HepG2 (cell line): ENCODE measurements around the gene WWTR1. TPM values are rescaled to one million over a fixed set of nuclear protein-coding genes. Genes with fewer than 3 reads are reported as not detected.
A peak's percentile ranks its signal among the peaks of the same experiment; 100 is the strongest.

Source experiments
- HNRNPH1 ChIP-seq: fragments of 200-400 bp; formaldehyde crosslinking; optimal IDR thresholded peaks from 2 replicates; pipeline ENCODE3; 2017; ENCODE audit warnings: mild to moderate bottlenecking, low read depth, low read length
- NR2C2 ChIP-seq: sonication (generic); formaldehyde crosslinking; IDR thresholded peaks from 2 replicates; pipeline ENCODE4 v1.4.0; 2020; ENCODE audit warnings: missing genetic modification reagents, mild to moderate bottlenecking, moderate library complexity, borderline replicate concordance
- TBX3 ChIP-seq: fragments of 450-650 bp; IDR thresholded peaks from 2 replicates; pipeline ENCODE4 v1.6.1; 2017; ENCODE audit warnings: antibody characterized with exemption, mild to moderate bottlenecking, inconsistent platforms, borderline replicate concordance
- XRCC5 ChIP-seq: fragments of 200-400 bp; formaldehyde crosslinking; optimal IDR thresholded peaks from 2 replicates; pipeline ENCODE3; 2017; ENCODE audit warnings: mild to moderate bottlenecking, low read length
- ZNF441 ChIP-seq: sonication (generic); formaldehyde crosslinking; IDR thresholded peaks from 2 replicates; pipeline ENCODE4 v1.7.0; 2021; ENCODE audit warnings: missing genetic modification reagents, borderline replicate concordance
- ZNF564 ChIP-seq: sonication (generic); formaldehyde crosslinking; IDR thresholded peaks from 2 replicates; pipeline ENCODE4 v1.8.1; 2023; ENCODE audit warnings: mild to moderate bottlenecking, missing genetic modification reagents
- ZNF660 ChIP-seq: sonication (generic); formaldehyde crosslinking; IDR thresholded peaks from 2 replicates; pipeline ENCODE4 v1.5.1; 2020; ENCODE audit warnings: mild to moderate bottlenecking, low read depth, missing genetic modification reagents, borderline replicate concordance
- polyA plus RNA-seq, 8 experiments: library from polyadenylated mRNA; depleted of rRNA in 3 of 8; stranded (reverse) in 7 of 8; unstranded in 1 of 8; fragments of >200 nt; fragmentation: Illumina TruSeq in 4 of 8; extraction: Trizol in 4 of 8; gene quantifications; 2 replicates each; pipeline versions ENCODE4 v1.2.1 to v1.2.3, GENCODE V29; 2011 to 2016; ENCODE audit warnings: low read depth in 4 of 8, missing spikeins in 1 of 8, mixed read lengths in 1 of 8; ENCODE audit not compliant: insufficient read depth in 1 of 8
- total RNA-seq, 5 experiments: library from RNA; depleted of rRNA; stranded (reverse); fragments of >200 nt; fragmentation: Illumina TruSeq; extraction: Trizol; gene quantifications; 2 replicates each; pipeline ENCODE4 v1.2.3, GENCODE V29; 2016; ENCODE audit warnings: low read depth in 1 of 5
- TF ChIP-seq, protein P1 (sequence below): sonication (generic); formaldehyde crosslinking; IDR thresholded peaks from 2 replicates; pipeline ENCODE4 v1.9.0; 2021; ENCODE audit warnings: mild to moderate bottlenecking, missing genetic modification reagents
- TF ChIP-seq, protein P2 (sequence below): sonication (generic); formaldehyde crosslinking; IDR thresholded peaks from 2 replicates; pipeline ENCODE4 v1.4.0; 2020; ENCODE audit warnings: missing genetic modification reagents, borderline replicate concordance
- TF ChIP-seq, protein P3 (sequence below): IDR thresholded peaks from 2 replicates; pipeline ENCODE4 v1.6.1; 2016; ENCODE audit warnings: missing compliant biosample characterization, missing genetic modification reagents, borderline replicate concordance
- TF ChIP-seq, protein P4 (sequence below): IDR thresholded peaks from 2 replicates; pipeline ENCODE4 v1.6.1; 2012; ENCODE audit warnings: low read length, improper control_type of control experiment
- TF ChIP-seq, protein P5 (sequence below): sonication (generic); formaldehyde crosslinking; IDR thresholded peaks from 2 replicates; pipeline ENCODE4 v1.8.0; 2022; ENCODE audit warnings: missing genetic modification reagents, low read depth, mild to moderate bottlenecking, borderline replicate concordance

Gene WWTR1
- total and polyA plus RNA-seq, 2 of the 13 experiments (the other 11 are each of a cell fraction or from before 2014, with no cell fraction given) = 19.7 to 139 TPM

- TF ChIP-seq, protein P1, sequence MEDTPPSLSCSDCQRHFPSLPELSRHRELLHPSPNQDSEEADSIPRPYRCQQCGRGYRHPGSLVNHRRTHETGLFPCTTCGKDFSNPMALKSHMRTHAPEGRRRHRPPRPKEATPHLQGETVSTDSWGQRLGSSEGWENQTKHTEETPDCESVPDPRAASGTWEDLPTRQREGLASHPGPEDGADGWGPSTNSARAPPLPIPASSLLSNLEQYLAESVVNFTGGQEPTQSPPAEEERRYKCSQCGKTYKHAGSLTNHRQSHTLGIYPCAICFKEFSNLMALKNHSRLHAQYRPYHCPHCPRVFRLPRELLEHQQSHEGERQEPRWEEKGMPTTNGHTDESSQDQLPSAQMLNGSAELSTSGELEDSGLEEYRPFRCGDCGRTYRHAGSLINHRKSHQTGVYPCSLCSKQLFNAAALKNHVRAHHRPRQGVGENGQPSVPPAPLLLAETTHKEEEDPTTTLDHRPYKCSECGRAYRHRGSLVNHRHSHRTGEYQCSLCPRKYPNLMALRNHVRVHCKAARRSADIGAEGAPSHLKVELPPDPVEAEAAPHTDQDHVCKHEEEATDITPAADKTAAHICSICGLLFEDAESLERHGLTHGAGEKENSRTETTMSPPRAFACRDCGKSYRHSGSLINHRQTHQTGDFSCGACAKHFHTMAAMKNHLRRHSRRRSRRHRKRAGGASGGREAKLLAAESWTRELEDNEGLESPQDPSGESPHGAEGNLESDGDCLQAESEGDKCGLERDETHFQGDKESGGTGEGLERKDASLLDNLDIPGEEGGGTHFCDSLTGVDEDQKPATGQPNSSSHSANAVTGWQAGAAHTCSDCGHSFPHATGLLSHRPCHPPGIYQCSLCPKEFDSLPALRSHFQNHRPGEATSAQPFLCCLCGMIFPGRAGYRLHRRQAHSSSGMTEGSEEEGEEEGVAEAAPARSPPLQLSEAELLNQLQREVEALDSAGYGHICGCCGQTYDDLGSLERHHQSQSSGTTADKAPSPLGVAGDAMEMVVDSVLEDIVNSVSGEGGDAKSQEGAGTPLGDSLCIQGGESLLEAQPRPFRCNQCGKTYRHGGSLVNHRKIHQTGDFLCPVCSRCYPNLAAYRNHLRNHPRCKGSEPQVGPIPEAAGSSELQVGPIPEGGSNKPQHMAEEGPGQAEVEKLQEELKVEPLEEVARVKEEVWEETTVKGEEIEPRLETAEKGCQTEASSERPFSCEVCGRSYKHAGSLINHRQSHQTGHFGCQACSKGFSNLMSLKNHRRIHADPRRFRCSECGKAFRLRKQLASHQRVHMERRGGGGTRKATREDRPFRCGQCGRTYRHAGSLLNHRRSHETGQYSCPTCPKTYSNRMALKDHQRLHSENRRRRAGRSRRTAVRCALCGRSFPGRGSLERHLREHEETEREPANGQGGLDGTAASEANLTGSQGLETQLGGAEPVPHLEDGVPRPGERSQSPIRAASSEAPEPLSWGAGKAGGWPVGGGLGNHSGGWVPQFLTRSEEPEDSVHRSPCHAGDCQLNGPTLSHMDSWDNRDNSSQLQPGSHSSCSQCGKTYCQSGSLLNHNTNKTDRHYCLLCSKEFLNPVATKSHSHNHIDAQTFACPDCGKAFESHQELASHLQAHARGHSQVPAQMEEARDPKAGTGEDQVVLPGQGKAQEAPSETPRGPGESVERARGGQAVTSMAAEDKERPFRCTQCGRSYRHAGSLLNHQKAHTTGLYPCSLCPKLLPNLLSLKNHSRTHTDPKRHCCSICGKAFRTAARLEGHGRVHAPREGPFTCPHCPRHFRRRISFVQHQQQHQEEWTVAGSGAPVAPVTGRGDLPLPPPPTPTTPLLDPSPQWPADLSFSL = no peak
- TF ChIP-seq, protein P2, sequence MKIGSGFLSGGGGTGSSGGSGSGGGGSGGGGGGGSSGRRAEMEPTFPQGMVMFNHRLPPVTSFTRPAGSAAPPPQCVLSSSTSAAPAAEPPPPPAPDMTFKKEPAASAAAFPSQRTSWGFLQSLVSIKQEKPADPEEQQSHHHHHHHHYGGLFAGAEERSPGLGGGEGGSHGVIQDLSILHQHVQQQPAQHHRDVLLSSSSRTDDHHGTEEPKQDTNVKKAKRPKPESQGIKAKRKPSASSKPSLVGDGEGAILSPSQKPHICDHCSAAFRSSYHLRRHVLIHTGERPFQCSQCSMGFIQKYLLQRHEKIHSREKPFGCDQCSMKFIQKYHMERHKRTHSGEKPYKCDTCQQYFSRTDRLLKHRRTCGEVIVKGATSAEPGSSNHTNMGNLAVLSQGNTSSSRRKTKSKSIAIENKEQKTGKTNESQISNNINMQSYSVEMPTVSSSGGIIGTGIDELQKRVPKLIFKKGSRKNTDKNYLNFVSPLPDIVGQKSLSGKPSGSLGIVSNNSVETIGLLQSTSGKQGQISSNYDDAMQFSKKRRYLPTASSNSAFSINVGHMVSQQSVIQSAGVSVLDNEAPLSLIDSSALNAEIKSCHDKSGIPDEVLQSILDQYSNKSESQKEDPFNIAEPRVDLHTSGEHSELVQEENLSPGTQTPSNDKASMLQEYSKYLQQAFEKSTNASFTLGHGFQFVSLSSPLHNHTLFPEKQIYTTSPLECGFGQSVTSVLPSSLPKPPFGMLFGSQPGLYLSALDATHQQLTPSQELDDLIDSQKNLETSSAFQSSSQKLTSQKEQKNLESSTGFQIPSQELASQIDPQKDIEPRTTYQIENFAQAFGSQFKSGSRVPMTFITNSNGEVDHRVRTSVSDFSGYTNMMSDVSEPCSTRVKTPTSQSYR (CRISPR knock-in tag) = no peak
- TF ChIP-seq NR2C2 (CRISPR knock-in tag) (no peak), ZNF564 (CRISPR knock-in tag) (no peak), ZNF660 (no peak), HNRNPH1 (no peak), XRCC5 (peak; percentile 74), ZNF441 (CRISPR knock-in tag) (no peak), TBX3 (no peak)
- TF ChIP-seq, protein P3, sequence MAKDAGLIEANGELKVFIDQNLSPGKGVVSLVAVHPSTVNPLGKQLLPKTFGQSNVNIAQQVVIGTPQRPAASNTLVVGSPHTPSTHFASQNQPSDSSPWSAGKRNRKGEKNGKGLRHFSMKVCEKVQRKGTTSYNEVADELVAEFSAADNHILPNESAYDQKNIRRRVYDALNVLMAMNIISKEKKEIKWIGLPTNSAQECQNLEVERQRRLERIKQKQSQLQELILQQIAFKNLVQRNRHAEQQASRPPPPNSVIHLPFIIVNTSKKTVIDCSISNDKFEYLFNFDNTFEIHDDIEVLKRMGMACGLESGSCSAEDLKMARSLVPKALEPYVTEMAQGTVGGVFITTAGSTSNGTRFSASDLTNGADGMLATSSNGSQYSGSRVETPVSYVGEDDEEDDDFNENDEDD (CRISPR knock-in tag) = no peak
- TF ChIP-seq, protein P4, sequence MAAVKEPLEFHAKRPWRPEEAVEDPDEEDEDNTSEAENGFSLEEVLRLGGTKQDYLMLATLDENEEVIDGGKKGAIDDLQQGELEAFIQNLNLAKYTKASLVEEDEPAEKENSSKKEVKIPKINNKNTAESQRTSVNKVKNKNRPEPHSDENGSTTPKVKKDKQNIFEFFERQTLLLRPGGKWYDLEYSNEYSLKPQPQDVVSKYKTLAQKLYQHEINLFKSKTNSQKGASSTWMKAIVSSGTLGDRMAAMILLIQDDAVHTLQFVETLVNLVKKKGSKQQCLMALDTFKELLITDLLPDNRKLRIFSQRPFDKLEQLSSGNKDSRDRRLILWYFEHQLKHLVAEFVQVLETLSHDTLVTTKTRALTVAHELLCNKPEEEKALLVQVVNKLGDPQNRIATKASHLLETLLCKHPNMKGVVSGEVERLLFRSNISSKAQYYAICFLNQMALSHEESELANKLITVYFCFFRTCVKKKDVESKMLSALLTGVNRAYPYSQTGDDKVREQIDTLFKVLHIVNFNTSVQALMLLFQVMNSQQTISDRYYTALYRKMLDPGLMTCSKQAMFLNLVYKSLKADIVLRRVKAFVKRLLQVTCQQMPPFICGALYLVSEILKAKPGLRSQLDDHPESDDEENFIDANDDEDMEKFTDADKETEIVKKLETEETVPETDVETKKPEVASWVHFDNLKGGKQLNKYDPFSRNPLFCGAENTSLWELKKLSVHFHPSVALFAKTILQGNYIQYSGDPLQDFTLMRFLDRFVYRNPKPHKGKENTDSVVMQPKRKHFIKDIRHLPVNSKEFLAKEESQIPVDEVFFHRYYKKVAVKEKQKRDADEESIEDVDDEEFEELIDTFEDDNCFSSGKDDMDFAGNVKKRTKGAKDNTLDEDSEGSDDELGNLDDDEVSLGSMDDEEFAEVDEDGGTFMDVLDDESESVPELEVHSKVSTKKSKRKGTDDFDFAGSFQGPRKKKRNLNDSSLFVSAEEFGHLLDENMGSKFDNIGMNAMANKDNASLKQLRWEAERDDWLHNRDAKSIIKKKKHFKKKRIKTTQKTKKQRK = no peak
- TF ChIP-seq, protein P5, sequence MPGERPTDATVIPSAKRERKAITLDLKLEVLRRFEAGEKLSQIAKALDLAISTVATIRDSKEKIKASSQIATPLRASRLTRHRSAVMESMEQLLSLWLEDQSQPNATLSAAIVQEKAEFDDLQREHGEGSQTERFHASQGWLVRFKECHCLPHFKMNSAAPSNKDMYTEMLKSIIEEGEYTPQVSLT (CRISPR knock-in tag) = no peak
Observed at GRCh38 chr3:149480326-149481017, 177.4 kb downstream of the WWTR1 start (continued).
